ENCODE results near the gene GTF2F2.

GRCh38 chr13:45119469-45119990 is 780 bp upstream of the GTF2F2 start:
- TF ChIP-seq EZH2 (IDR thresholded peaks at IDR 0.05) (no peak), POLR2A (IDR thresholded peaks at IDR 0.05; ENCODE audit: borderline replicate concordance, extremely low read depth, insufficient read depth, insufficient read length) (no peak), ZFX (IDR thresholded peaks at IDR 0.05) (no peak), SRF (IDR thresholded peaks at IDR 0.05; ENCODE audit: low read depth) (no peak), ZNF274 (IDR thresholded peaks at IDR 0.05; ENCODE audit: low read depth, low read length) (no peak), REST (IDR thresholded peaks at IDR 0.05; ENCODE audit: low read depth) (no peak), SIN3A (IDR thresholded peaks at IDR 0.05; ENCODE audit: low read depth) (no peak), SP1 (IDR thresholded peaks at IDR 0.05; ENCODE audit: low read depth) (no peak)
- TF ChIP-seq, protein P1, sequence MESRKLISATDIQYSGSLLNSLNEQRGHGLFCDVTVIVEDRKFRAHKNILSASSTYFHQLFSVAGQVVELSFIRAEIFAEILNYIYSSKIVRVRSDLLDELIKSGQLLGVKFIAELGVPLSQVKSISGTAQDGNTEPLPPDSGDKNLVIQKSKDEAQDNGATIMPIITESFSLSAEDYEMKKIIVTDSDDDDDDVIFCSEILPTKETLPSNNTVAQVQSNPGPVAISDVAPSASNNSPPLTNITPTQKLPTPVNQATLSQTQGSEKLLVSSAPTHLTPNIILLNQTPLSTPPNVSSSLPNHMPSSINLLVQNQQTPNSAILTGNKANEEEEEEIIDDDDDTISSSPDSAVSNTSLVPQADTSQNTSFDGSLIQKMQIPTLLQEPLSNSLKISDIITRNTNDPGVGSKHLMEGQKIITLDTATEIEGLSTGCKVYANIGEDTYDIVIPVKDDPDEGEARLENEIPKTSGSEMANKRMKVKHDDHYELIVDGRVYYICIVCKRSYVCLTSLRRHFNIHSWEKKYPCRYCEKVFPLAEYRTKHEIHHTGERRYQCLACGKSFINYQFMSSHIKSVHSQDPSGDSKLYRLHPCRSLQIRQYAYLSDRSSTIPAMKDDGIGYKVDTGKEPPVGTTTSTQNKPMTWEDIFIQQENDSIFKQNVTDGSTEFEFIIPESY (IDR thresholded peaks at IDR 0.05; ENCODE audit: extremely low read depth, insufficient replicate concordance, low read length): no peak
- TF ChIP-seq, protein P2, sequence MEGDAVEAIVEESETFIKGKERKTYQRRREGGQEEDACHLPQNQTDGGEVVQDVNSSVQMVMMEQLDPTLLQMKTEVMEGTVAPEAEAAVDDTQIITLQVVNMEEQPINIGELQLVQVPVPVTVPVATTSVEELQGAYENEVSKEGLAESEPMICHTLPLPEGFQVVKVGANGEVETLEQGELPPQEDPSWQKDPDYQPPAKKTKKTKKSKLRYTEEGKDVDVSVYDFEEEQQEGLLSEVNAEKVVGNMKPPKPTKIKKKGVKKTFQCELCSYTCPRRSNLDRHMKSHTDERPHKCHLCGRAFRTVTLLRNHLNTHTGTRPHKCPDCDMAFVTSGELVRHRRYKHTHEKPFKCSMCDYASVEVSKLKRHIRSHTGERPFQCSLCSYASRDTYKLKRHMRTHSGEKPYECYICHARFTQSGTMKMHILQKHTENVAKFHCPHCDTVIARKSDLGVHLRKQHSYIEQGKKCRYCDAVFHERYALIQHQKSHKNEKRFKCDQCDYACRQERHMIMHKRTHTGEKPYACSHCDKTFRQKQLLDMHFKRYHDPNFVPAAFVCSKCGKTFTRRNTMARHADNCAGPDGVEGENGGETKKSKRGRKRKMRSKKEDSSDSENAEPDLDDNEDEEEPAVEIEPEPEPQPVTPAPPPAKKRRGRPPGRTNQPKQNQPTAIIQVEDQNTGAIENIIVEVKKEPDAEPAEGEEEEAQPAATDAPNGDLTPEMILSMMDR (IDR thresholded peaks at IDR 0.05 in 2 of 3, conservative IDR thresholded peaks at IDR 0.05 in 1 of 3; ENCODE audit: borderline replicate concordance in 1 of 3, insufficient read depth in 1 of 3, low read depth in 2 of 3, low read length in 2 of 3): no peak

Data from HCT116 (cell line).